ENCODE measurements around the gene TRPM3.

Gene TRPM3

GRCh38 chr9:70910598-70910997 is 210.8 kb downstream of the TRPM3 start:
- TF ChIP-seq POLR2A (IDR thresholded peaks at IDR 0.05; ENCODE audit: extremely low read depth, insufficient read length) (no peak), MYC (IDR thresholded peaks at IDR 0.05; ENCODE audit: low read depth, low read length) (no peak), CTCF (IDR thresholded peaks at IDR 0.05; ENCODE audit: low read depth, low read length) (no peak), MAX (IDR thresholded peaks at IDR 0.05; ENCODE audit: low read depth, low read length) (no peak)
- DNase-seq (ENCODE audit: low read depth), result no peak
- no peak overlapping the region for H3K4me3 ChIP-seq (ENCODE audit: low read depth, low read length)

- H3K4me3 ChIP-seq (ENCODE audit: low read depth, low read length), result no peak overlapping the region
- TF ChIP-seq MYC (IDR thresholded peaks at IDR 0.05; ENCODE audit: low read depth, low read length), result no peak
- TF ChIP-seq CTCF (IDR thresholded peaks at IDR 0.05; ENCODE audit: low read depth, low read length), result no peak
- no peak for TF ChIP-seq MAX (IDR thresholded peaks at IDR 0.05; ENCODE audit: low read depth, low read length)
- no peak for TF ChIP-seq POLR2A (IDR thresholded peaks at IDR 0.05; ENCODE audit: extremely low read depth, insufficient read length)
- DNase-seq (ENCODE audit: low read depth), result no peak
These were observed 218.7 kb downstream of the TRPM3 start for GRCh38 chr9:70902692-70903131.

GRCh38 chr9:70902171-70902570 is 219.2 kb downstream of the TRPM3 start:
- no peak for TF ChIP-seq CTCF (IDR thresholded peaks at IDR 0.05; ENCODE audit: low read depth, low read length)
- TF ChIP-seq MAX (IDR thresholded peaks at IDR 0.05; ENCODE audit: low read depth, low read length), result no peak
- TF ChIP-seq POLR2A (IDR thresholded peaks at IDR 0.05; ENCODE audit: extremely low read depth, insufficient read length), result no peak
- no peak for TF ChIP-seq MYC (IDR thresholded peaks at IDR 0.05; ENCODE audit: low read depth, low read length)
- H3K4me3 ChIP-seq (ENCODE audit: low read depth, low read length), result no peak overlapping the region
- no peak for DNase-seq (ENCODE audit: low read depth)

- H3K4me3 ChIP-seq (ENCODE audit: low read depth, low read length), result no peak overlapping the region
- TF ChIP-seq MAX (IDR thresholded peaks at IDR 0.05; ENCODE audit: low read depth, low read length) (no peak), MYC (IDR thresholded peaks at IDR 0.05; ENCODE audit: low read depth, low read length) (no peak), POLR2A (IDR thresholded peaks at IDR 0.05; ENCODE audit: extremely low read depth, insufficient read length) (no peak), CTCF (IDR thresholded peaks at IDR 0.05; ENCODE audit: low read depth, low read length) (no peak)
- no peak for DNase-seq (ENCODE audit: low read depth)
These were observed 219.7 kb downstream of the TRPM3 start for GRCh38 chr9:70901746-70902145.

- H3K4me3 ChIP-seq (ENCODE audit: low read depth, low read length), result no peak overlapping the region
- no peak for TF ChIP-seq POLR2A (IDR thresholded peaks at IDR 0.05; ENCODE audit: extremely low read depth, insufficient read length)
- no peak for TF ChIP-seq MYC (IDR thresholded peaks at IDR 0.05; ENCODE audit: low read depth, low read length)
- TF ChIP-seq CTCF (IDR thresholded peaks at IDR 0.05; ENCODE audit: low read depth, low read length), result no peak
- no peak for TF ChIP-seq MAX (IDR thresholded peaks at IDR 0.05; ENCODE audit: low read depth, low read length)
- DNase-seq (ENCODE audit: low read depth), result no peak
These were observed 220.4 kb downstream of the TRPM3 start for GRCh38 chr9:70901013-70901412.
